GM06990 (cell line): ENCODE results near the gene SPATA16.
"Not testable (repeated sequence)": the region's sequence is repeated elsewhere in the genome, so short reads cannot be mapped to it uniquely, and the experiment has no call there.

ENCODE experiments used
- DNase-seq: peaks from one replicate; pipeline ENCODE4 v3.0.0-alpha.2; 2011; ENCODE audit not compliant: insufficient read length; ENCODE audit errors: extremely low read depth
- H3K27me3 ChIP-seq: replicated peaks from 2 replicates; pipeline ENCODE4 v1.6.0; 2011; ENCODE audit warnings: low read length; ENCODE audit not compliant: control insufficient read depth, insufficient read depth
- H3K36me3 ChIP-seq: 2 replicates; pipeline ENCODE4 v1.5.1; 2011; ENCODE audit warnings: low read length; ENCODE audit not compliant: control insufficient read depth, insufficient read depth
- H3K4me3 ChIP-seq: replicated peaks from 2 replicates; pipeline ENCODE4 v1.5.1; 2011; ENCODE audit warnings: low read depth, mild to moderate bottlenecking, control low read depth, low read length
- TF ChIP-seq, protein P1 (sequence below): IDR thresholded peaks from 2 replicates; pipeline ENCODE4 v1.5.1; 2011; ENCODE audit warnings: low read length, control low read depth, mild to moderate bottlenecking, inconsistent platforms; ENCODE audit not compliant: insufficient read depth, poor library complexity, severe bottlenecking

SPATA16 gene

DNA sequence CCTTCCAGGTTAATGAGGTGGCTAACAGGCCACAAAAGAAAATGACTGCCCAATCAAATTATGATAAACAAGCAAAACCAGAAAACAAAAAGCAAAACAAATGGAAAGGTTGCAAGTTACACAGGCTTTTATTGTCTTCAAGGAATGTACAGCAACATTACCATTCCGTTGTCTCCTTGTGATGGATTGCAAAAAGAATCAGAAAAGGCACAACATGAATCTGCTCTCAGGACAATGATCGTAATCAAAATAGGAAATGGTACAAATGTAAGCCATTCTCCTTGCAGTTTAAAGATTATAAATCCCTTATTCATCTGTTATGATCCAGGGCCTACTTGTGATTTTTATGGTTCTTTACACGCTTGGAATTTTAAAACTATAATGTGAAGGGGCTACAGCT, 264.7 kb downstream of the SPATA16 start:
- no peak for DNase-seq
- H3K36me3 ChIP-seq = no peaks in the 10 kb centered on the region
- no peaks in the 10 kb centered on the region for H3K27me3 ChIP-seq
- no peak overlapping the region for H3K4me3 ChIP-seq
- TF ChIP-seq, protein P1, sequence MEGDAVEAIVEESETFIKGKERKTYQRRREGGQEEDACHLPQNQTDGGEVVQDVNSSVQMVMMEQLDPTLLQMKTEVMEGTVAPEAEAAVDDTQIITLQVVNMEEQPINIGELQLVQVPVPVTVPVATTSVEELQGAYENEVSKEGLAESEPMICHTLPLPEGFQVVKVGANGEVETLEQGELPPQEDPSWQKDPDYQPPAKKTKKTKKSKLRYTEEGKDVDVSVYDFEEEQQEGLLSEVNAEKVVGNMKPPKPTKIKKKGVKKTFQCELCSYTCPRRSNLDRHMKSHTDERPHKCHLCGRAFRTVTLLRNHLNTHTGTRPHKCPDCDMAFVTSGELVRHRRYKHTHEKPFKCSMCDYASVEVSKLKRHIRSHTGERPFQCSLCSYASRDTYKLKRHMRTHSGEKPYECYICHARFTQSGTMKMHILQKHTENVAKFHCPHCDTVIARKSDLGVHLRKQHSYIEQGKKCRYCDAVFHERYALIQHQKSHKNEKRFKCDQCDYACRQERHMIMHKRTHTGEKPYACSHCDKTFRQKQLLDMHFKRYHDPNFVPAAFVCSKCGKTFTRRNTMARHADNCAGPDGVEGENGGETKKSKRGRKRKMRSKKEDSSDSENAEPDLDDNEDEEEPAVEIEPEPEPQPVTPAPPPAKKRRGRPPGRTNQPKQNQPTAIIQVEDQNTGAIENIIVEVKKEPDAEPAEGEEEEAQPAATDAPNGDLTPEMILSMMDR = no peak

DNA sequence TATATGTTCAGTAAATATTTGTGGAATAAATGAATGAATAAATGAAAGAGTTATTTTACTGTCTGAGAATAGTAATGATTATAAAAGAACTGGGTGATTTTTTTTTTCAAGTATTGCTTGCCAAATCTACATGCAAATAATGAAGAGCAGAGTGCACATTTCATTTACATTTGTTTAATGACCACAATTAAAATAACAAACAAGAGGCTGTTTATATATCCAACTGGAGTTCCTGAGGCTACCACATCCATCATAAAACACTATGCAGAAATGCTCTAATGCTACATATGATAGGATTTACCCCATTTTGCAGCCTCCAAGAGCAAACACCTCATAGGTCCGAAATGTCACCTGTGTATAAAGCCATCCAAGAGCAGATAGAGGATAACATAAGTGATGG, 266.0 kb downstream of the SPATA16 start:
- TF ChIP-seq, protein P1 = no peak
- Histone ChIP-seq H3K27me3 (no peaks in the 10 kb centered on the region), H3K4me3 (no peak overlapping the region), H3K36me3 (no peaks in the 10 kb centered on the region)
- no peak for DNase-seq

- TF ChIP-seq, protein P1 = no peak
- no peak for DNase-seq
- H3K4me3 ChIP-seq = no peak overlapping the region
- H3K36me3 ChIP-seq = no peaks in the 10 kb centered on the region
- no peaks in the 10 kb centered on the region; the same call in 1 of the 2 replicates for H3K27me3 ChIP-seq
Measured at GRCh38 chr3:172869784-172870518, 271.1 kb downstream of the SPATA16 start.

GRCh38 chr3:172869368-172869771, 271.7 kb downstream of the SPATA16 start:
- Histone ChIP-seq H3K36me3 (no peaks in the 10 kb centered on the region), H3K27me3 (no peaks in the 10 kb centered on the region; the same call in 1 of the 2 replicates), H3K4me3 (no peak overlapping the region)
- TF ChIP-seq, protein P1 = no peak
- no peak for DNase-seq

DNA sequence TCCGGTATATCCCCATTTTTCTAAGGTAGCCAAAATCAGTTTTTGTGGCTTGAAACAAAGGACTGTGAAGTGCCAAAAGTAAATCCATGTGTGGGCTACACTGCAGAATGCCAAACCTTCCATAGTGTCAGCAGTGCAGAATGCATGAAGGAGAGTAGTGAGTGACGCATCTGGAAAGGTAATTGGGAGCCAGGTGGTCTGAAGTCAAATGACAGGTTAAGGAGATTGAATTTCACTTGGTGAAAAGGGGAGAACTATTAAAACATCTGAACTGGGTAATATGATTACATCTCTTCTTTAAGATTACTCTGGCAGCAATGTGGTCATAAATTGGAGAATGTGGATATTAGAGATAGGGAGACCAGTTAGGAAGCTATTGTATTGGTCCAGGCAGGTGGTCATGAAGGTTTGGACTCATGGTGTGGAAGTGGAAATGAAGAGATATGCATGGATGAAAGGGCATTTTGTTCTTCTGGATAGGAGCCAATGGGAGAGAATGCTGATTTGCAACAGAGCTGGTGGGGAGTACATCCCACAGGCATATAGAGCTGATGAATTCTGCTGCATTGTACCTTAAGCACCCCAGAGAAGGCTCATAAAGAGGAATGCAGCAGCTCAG, 272.3 kb downstream of the SPATA16 start:
- H3K4me3 ChIP-seq = no peak overlapping the region
- no peaks in the 10 kb centered on the region; the same call in 1 of the 2 replicates for H3K27me3 ChIP-seq
- no peaks in the 10 kb centered on the region for H3K36me3 ChIP-seq
- TF ChIP-seq, protein P1 = no peak
- no peak for DNase-seq

- not testable (repeated sequence) for H3K27me3 ChIP-seq, DNase-seq, H3K4me3 ChIP-seq, H3K36me3 ChIP-seq
Measured at GRCh38 chr3:172866726-172867350, 274.2 kb downstream of the SPATA16 start.
